NCI-H2227 treated with DMSO at 0.1 percent for 48 hours (cell line): ENCODE results near the gene LMX1B.

ENCODE experiments used
- DNase-seq: peaks from one replicate; lab custom pipeline; 2025; lab: John Stamatoyannopoulos, UW

LMX1B gene

GRCh38 chr9:126604059-126605055, 9.4 kb upstream of the LMX1B start:
- DNase-seq = no peak

GRCh38 chr9:126605792-126606482, 7.8 kb upstream of the LMX1B start:
- no peak for DNase-seq

GRCh38 chr9:126606483-126606870, 7.3 kb upstream of the LMX1B start:
- DNase-seq = no peak

GRCh38 chr9:126607086-126607485, 6.6 kb upstream of the LMX1B start:
- no peak for DNase-seq

- no peak for DNase-seq
Observed at GRCh38 chr9:126607731-126608130, 6.0 kb upstream of the LMX1B start.

GRCh38 chr9:126608551-126608950, 5.2 kb upstream of the LMX1B start:
- DNase-seq = no peak

GRCh38 chr9:126609191-126609590, 4.5 kb upstream of the LMX1B start:
- no peak for DNase-seq

- DNase-seq = no peak
Observed at GRCh38 chr9:126609711-126610388, 3.9 kb upstream of the LMX1B start.

- no peak for DNase-seq
Observed at GRCh38 chr9:126611193-126611591, 2.5 kb upstream of the LMX1B start.

GRCh38 chr9:126611592-126612325, 2.0 kb upstream of the LMX1B start:
- DNase-seq = no peak

- no peak for DNase-seq
Observed at GRCh38 chr9:126612326-126612812, 1.4 kb upstream of the LMX1B start.

- DNase-seq = no peak
Observed at GRCh38 chr9:126612813-126613641, 701 bp upstream of the LMX1B start.

- DNase-seq = no peak
Observed at GRCh38 chr9:126614088-126614454, 343 bp downstream of the LMX1B start.

GRCh38 chr9:126614455-126615244, 922 bp downstream of the LMX1B start:
- no peak for DNase-seq

- DNase-seq = no peak
Observed at GRCh38 chr9:126615245-126615790, 1.6 kb downstream of the LMX1B start.

- no peak for DNase-seq
Observed at GRCh38 chr9:126615791-126616447, 2.2 kb downstream of the LMX1B start.

GRCh38 chr9:126616521-126616976, 2.8 kb downstream of the LMX1B start:
- no peak for DNase-seq

GRCh38 chr9:126617003-126617822, 3.5 kb downstream of the LMX1B start:
- no peak for DNase-seq
